AG10803 (cell line): Measurements from ENCODE around the gene TBX4.
"Not testable (repeated sequence)": the region's sequence is repeated elsewhere in the genome, so short reads cannot be mapped to it uniquely, and the experiment has no call there.

Source experiments
- DNase-seq: peaks from one replicate; pipeline ENCODE4 v3.0.0; 2010; ENCODE audit warnings: low read depth
- H3K4me3 ChIP-seq: 2 replicates; pipeline ENCODE4 v1.5.1; 2011; ENCODE audit warnings: mild to moderate bottlenecking, low read length, control low read depth
- CTCF ChIP-seq: conservative IDR thresholded peaks from 2 replicates; pipeline ENCODE4 v1.5.1; 2011; ENCODE audit warnings: mild to moderate bottlenecking, low read length, control low read depth, inconsistent platforms

The TBX4 gene

GRCh38 chr17:61444831-61445230, 7.4 kb upstream of the TBX4 start:
- no peak for DNase-seq
- no peak overlapping the region for H3K4me3 ChIP-seq
- TF ChIP-seq CTCF: no peak

- TF ChIP-seq CTCF: no peak
- DNase-seq: no peak
- H3K4me3 ChIP-seq: no peak overlapping the region
These were observed 4.9 kb upstream of the TBX4 start for GRCh38 chr17:61447358-61447757.

GRCh38 chr17:61448042-61448441, 4.2 kb upstream of the TBX4 start:
- no peak for TF ChIP-seq CTCF
- no peak overlapping the region for H3K4me3 ChIP-seq
- DNase-seq: no peak

GRCh38 chr17:61449140-61449539, 3.1 kb upstream of the TBX4 start:
- DNase-seq, H3K4me3 ChIP-seq: not testable (repeated sequence)

- no peak for TF ChIP-seq CTCF
- H3K4me3 ChIP-seq: no peak overlapping the region
- no peak for DNase-seq
These were observed 2.2 kb upstream of the TBX4 start for GRCh38 chr17:61449707-61450640.

- H3K4me3 ChIP-seq: no peak overlapping the region
- TF ChIP-seq CTCF: no peak
- DNase-seq: no peak
These were observed 1.3 kb upstream of the TBX4 start for GRCh38 chr17:61450641-61451537.

- no peak for DNase-seq
- TF ChIP-seq CTCF: no peak
- H3K4me3 ChIP-seq: no peak overlapping the region; the same call in 1 of the 2 replicates
These were observed 503 bp upstream of the TBX4 start for GRCh38 chr17:61451538-61452300.
